Loucy (cell line): ENCODE data around the gene PPFIA3.
"Not testable (repeated sequence)": the region's sequence is repeated elsewhere in the genome, so short reads cannot be mapped to it uniquely, and the experiment has no call there.

Source experiments
- H2AFZ ChIP-seq: fragments of 200-600 bp; sonication (generic); 2 replicates; pipeline ENCODE4 v1.6.0; 2016; ENCODE audit warnings: antibody characterized with exemption, mild to moderate bottlenecking, low read length, moderate library complexity
- H3F3A ChIP-seq: fragments of 200-600 bp; 2 replicates; pipeline ENCODE4 v1.6.0; 2016; ENCODE audit warnings: antibody characterized with exemption, low read depth, mild to moderate bottlenecking
- H3K27me3 ChIP-seq: fragments of 200-600 bp; sonication (generic); 2 replicates; pipeline ENCODE4 v1.6.1; 2014; ENCODE audit warnings: low read length, mild to moderate bottlenecking; ENCODE audit not compliant: insufficient read depth, poor library complexity, severe bottlenecking
- H3K36me3 ChIP-seq: fragments of 200-600 bp; sonication (generic); 2 replicates; pipeline ENCODE4 v1.6.1; 2016; ENCODE audit warnings: low read length; ENCODE audit not compliant: insufficient read depth
- H3K4me1 ChIP-seq: fragments of 200-600 bp; sonication (generic); 2 replicates; pipeline ENCODE4 v1.5.1; 2014; ENCODE audit warnings: low read length, mild to moderate bottlenecking; ENCODE audit not compliant: insufficient read depth, poor library complexity, severe bottlenecking
- H3K4me2 ChIP-seq: fragments of 200-600 bp; sonication (generic); 2 replicates; pipeline ENCODE4 v1.6.0; 2014; ENCODE audit warnings: antibody characterized with exemption, low read length, low read depth, mild to moderate bottlenecking; ENCODE audit not compliant: poor library complexity, severe bottlenecking
- H3K4me3 ChIP-seq: fragments of 200-600 bp; sonication (generic); 2 replicates; pipeline ENCODE4 v1.5.1; 2014; ENCODE audit warnings: low read length, mild to moderate bottlenecking, mixed read lengths; ENCODE audit not compliant: poor library complexity, severe bottlenecking
- H3K79me2 ChIP-seq: fragments of 200-600 bp; sonication (generic); 2 replicates; pipeline ENCODE4 v1.6.1; 2014; ENCODE audit warnings: low read length; ENCODE audit not compliant: insufficient read depth
- H3K9ac ChIP-seq: fragments of 200-600 bp; sonication (generic); 2 replicates; pipeline ENCODE4 v1.6.0; 2014; ENCODE audit warnings: mild to moderate bottlenecking, low read depth, low read length, moderate library complexity; ENCODE audit not compliant: poor library complexity, severe bottlenecking
- H3K9me2 ChIP-seq: fragments of 200-600 bp; sonication (generic); replicated peaks from 2 replicates; pipeline ENCODE4 v1.6.1; 2016; ENCODE audit warnings: low read depth, low read length, mixed read lengths
- H3K9me3 ChIP-seq: fragments of 200-600 bp; sonication (generic); 2 replicates; pipeline ENCODE4 v1.6.1; 2014; ENCODE audit warnings: mild to moderate bottlenecking, antibody characterized with exemption, low read length, low read depth; ENCODE audit not compliant: insufficient read depth
- H4K20me1 ChIP-seq: fragments of 200-600 bp; sonication (generic); 2 replicates; pipeline ENCODE4 v1.6.0; 2014; ENCODE audit warnings: antibody characterized with exemption, low read length, mild to moderate bottlenecking; ENCODE audit not compliant: insufficient read depth, poor library complexity, severe bottlenecking
- EZH2phosphoT487 ChIP-seq: fragments of 200-600 bp; IDR thresholded peaks from 2 replicates; pipeline ENCODE4 v1.6.1; 2018; ENCODE audit warnings: antibody characterized with exemption, mild to moderate bottlenecking, moderate library complexity, borderline replicate concordance
- TF ChIP-seq, protein P1 (sequence below): fragments of 200-600 bp; sonication (generic); conservative IDR thresholded peaks from 2 replicates; pipeline ENCODE4 v1.5.1; 2014; ENCODE audit warnings: mild to moderate bottlenecking, antibody characterized with exemption, low read length

The PPFIA3 gene

DNA sequence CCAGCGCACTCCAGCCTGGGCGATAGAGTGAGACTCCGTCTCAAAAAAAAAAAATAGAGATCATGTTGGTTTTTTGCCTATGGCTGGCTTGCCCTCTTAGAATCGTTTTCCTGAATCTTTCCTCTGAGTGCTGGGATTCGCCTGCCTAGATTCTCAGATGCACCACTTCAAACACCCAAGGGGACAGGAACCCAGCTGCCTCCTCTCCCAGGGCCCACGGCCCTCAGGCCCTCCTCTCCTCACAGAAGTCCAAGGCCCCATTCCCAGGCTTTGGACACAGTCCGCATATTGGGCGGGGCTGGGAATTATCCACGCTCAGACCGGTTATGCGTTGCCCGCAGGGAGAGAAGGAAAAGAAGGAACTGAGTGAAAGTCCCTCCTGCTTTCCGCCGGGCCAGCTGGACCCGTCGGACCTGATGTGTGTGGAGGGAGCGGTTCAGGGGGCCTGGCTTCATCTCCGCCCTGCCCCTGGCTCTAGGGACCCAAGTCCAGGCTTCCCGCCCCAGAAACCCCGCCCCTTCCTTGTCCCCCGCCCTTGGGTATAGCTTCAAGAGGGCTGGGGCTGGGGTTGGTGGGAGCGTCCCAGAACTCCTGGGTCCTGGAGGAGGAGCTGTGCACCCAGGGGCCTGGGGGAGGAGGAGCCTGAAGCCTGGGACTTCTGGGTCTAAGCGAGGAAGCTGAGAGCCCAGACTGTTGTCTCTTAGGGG, 5.8 kb downstream of the PPFIA3 start:
- TF ChIP-seq EZH2phosphoT487 = no peak
- TF ChIP-seq, protein P1, sequence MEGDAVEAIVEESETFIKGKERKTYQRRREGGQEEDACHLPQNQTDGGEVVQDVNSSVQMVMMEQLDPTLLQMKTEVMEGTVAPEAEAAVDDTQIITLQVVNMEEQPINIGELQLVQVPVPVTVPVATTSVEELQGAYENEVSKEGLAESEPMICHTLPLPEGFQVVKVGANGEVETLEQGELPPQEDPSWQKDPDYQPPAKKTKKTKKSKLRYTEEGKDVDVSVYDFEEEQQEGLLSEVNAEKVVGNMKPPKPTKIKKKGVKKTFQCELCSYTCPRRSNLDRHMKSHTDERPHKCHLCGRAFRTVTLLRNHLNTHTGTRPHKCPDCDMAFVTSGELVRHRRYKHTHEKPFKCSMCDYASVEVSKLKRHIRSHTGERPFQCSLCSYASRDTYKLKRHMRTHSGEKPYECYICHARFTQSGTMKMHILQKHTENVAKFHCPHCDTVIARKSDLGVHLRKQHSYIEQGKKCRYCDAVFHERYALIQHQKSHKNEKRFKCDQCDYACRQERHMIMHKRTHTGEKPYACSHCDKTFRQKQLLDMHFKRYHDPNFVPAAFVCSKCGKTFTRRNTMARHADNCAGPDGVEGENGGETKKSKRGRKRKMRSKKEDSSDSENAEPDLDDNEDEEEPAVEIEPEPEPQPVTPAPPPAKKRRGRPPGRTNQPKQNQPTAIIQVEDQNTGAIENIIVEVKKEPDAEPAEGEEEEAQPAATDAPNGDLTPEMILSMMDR = no peak
- H4K20me1 ChIP-seq = no peaks in the 10 kb centered on the region
- H3K9ac ChIP-seq = no peak overlapping the region
- no peak overlapping the region for H3K4me2 ChIP-seq
- H3K4me1 ChIP-seq = peaks cover 9% of the 10 kb centered on the region
- H3K36me3 ChIP-seq = no peaks in the 10 kb centered on the region
- no peaks in the 10 kb centered on the region for H3K27me3 ChIP-seq
- H3K9me2 ChIP-seq = no peaks in the 10 kb centered on the region
- no peaks in the 10 kb centered on the region for H3F3A ChIP-seq
- no peaks in the 10 kb centered on the region for H3K9me3 ChIP-seq
- H2AFZ ChIP-seq = no peak overlapping the region
- no peak overlapping the region for H3K4me3 ChIP-seq
- no peaks in the 10 kb centered on the region for H3K79me2 ChIP-seq

DNA sequence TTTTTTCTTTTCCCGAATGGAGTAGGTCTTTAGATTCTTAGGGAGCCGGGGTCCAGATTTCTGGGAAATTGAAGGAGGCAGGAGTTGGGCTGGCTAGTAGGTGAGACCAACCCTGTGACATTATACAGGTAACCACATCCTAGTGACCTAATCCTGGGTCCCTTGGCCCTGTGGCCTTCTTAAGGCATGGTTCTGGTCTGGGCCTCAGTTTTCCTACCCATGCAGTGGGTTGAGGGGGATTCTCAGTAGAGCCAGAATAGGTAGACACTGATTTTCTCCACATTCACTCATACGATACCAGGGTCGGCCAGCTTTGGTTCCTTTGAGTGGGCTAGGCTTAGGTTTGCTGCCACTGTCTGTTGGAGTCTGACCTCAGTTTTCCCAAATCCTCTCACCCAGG, 7.2 kb downstream of the PPFIA3 start:
- Histone ChIP-seq H3K27me3 (no peaks in the 10 kb centered on the region), H3K9ac (no peak overlapping the region), H3K36me3 (no peaks in the 10 kb centered on the region), H2AFZ (no peak overlapping the region), H3K4me1 (peaks cover 9% of the 10 kb centered on the region), H3K9me3 (no peaks in the 10 kb centered on the region), H3K4me2 (no peak overlapping the region), H3K79me2 (no peaks in the 10 kb centered on the region), H3F3A (no peaks in the 10 kb centered on the region), H3K9me2 (no peaks in the 10 kb centered on the region), H3K4me3 (no peak overlapping the region), H4K20me1 (no peaks in the 10 kb centered on the region)
- TF ChIP-seq, protein P1 = no peak
- TF ChIP-seq EZH2phosphoT487 = no peak

DNA sequence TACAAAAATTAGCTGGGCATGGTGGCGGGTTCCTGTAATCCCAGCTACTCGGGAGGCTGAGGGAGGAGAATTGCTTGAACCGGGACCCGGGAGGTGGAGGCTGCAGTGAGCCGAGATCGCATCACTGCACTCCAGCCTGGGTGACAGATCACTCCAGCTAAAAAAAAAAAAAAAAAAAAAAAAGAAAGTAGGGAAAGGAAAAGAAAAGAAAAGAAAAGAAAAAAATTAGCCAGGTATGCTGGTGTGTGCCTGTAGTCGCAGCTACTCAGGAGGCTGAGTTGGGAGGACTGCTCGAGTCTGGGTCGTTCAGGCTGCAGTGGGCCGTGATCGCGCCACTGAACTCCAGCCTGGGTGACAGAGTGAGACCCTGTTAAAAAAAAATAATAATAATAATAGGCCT, 7.9 kb downstream of the PPFIA3 start:
- not testable (repeated sequence) for H3K79me2 ChIP-seq, H3K9me2 ChIP-seq, H2AFZ ChIP-seq, H3K27me3 ChIP-seq, H3K9me3 ChIP-seq, H3K4me1 ChIP-seq, H3K4me3 ChIP-seq, H3K4me2 ChIP-seq, H3K9ac ChIP-seq, H3F3A ChIP-seq, H3K36me3 ChIP-seq, H4K20me1 ChIP-seq
